Embryonic facial prominence (tissue), 1 donor: ENCODE measurements around the gene PDK1.
"Not testable (repeated sequence)": the region's sequence is repeated elsewhere in the genome, so short reads cannot be mapped to it uniquely, and the experiment has no call there.

Experiments used
- DNase-seq: peaks from one replicate; pipeline ENCODE4 v3.0.0-alpha.2; 2016; ENCODE audit errors: extremely low spot score

The PDK1 gene

GRCh38 chr2:172555522-172556283 lies at the start of gene PDK1:
Gene PDK1 (plus strand): TSS chr2:172556090. CDS start chr2:172556151, 61 bp downstream.
- peak; percentile 81 for DNase-seq

- DNase-seq = no peak
Measured at GRCh38 chr2:172507199-172507598, 48.7 kb upstream of the PDK1 start.

- DNase-seq = no peak
Measured at GRCh38 chr2:172510088-172510487, 45.8 kb upstream of the PDK1 start.

- no peak for DNase-seq
Measured at GRCh38 chr2:172510548-172510947, 45.3 kb upstream of the PDK1 start.

- DNase-seq = no peak
Measured at GRCh38 chr2:172512810-172513523, 42.9 kb upstream of the PDK1 start.

- DNase-seq = no peak
Measured at GRCh38 chr2:172513524-172513900, 42.4 kb upstream of the PDK1 start.

- DNase-seq = no peak
Measured at GRCh38 chr2:172513935-172514586, 41.8 kb upstream of the PDK1 start.

GRCh38 chr2:172516299-172516698 lies 39.6 kb upstream of the PDK1 start:
- no peak for DNase-seq

- DNase-seq = no peak
Measured at GRCh38 chr2:172518995-172519394, 36.9 kb upstream of the PDK1 start.

GRCh38 chr2:172525601-172526000 lies 30.3 kb upstream of the PDK1 start:
- no peak for DNase-seq

- DNase-seq = no peak
Measured at GRCh38 chr2:172531309-172531708, 24.6 kb upstream of the PDK1 start.

- DNase-seq = not testable (repeated sequence)
Measured at GRCh38 chr2:172532461-172532860, 23.4 kb upstream of the PDK1 start.

GRCh38 chr2:172533687-172534086 lies 22.2 kb upstream of the PDK1 start:
- DNase-seq = no peak

GRCh38 chr2:172535119-172535518 lies 20.8 kb upstream of the PDK1 start:
- no peak for DNase-seq

GRCh38 chr2:172537851-172538250 lies 18.0 kb upstream of the PDK1 start:
- not testable (repeated sequence) for DNase-seq

- no peak for DNase-seq
Measured at GRCh38 chr2:172539767-172540166, 16.1 kb upstream of the PDK1 start.

GRCh38 chr2:172540421-172540820 lies 15.5 kb upstream of the PDK1 start:
- no peak for DNase-seq

GRCh38 chr2:172545408-172546075 lies 10.3 kb upstream of the PDK1 start:
- no peak for DNase-seq

GRCh38 chr2:172549131-172549530 lies 6.8 kb upstream of the PDK1 start:
- no peak for DNase-seq

- DNase-seq = not testable (repeated sequence)
Measured at GRCh38 chr2:172549802-172550201, 6.1 kb upstream of the PDK1 start.

- DNase-seq = no peak
Measured at GRCh38 chr2:172550419-172550818, 5.5 kb upstream of the PDK1 start.

- no peak for DNase-seq
Measured at GRCh38 chr2:172551271-172551670, 4.6 kb upstream of the PDK1 start.
